ENCODE data around the gene RNF25.

Gene RNF25

GRCh38 chr2:218679119-218679518 lies 7.3 kb upstream of the RNF25 start:
- DNase-seq (ENCODE audit: low read depth), result no peak

- no peak for DNase-seq (ENCODE audit: low read depth)
Observed at GRCh38 chr2:218671097-218671653, 627 bp downstream of the RNF25 start.

- DNase-seq (ENCODE audit: low read depth), result no peak
Observed at GRCh38 chr2:218664653-218665052, 7.1 kb downstream of the RNF25 start.

GRCh38 chr2:218663901-218664300 lies 7.9 kb downstream of the RNF25 start:
- DNase-seq (ENCODE audit: low read depth), result no peak

- no peak for DNase-seq (ENCODE audit: low read depth)
Observed at GRCh38 chr2:218662827-218663226, 9.0 kb downstream of the RNF25 start.

- no peak for DNase-seq (ENCODE audit: low read depth)
Observed at GRCh38 chr2:218662377-218662776, 9.4 kb downstream of the RNF25 start.

GRCh38 chr2:218659988-218660358 lies 11.8 kb downstream of the RNF25 start:
- no peak for DNase-seq (ENCODE audit: low read depth)

- DNase-seq (ENCODE audit: low read depth), result peak; percentile 89
Observed at GRCh38 chr2:218659258-218659987, 12.4 kb downstream of the RNF25 start, which contains the start of the genes BCS1L and ZNF142. BCS1L (plus strand) TSS chr2:218659683; CDS start chr2:218660988, 1,305 bp downstream. ZNF142 (minus strand) TSS chr2:218659623; CDS start chr2:218656429, 3,194 bp downstream.

GRCh38 chr2:218658671-218659257 lies 13.0 kb downstream of the RNF25 start:
- no peak for DNase-seq (ENCODE audit: low read depth)

GRCh38 chr2:218655751-218656150 lies 16.1 kb downstream of the RNF25 start:
- no peak for DNase-seq (ENCODE audit: low read depth)

- no peak for DNase-seq (ENCODE audit: low read depth)
Observed at GRCh38 chr2:218648787-218649100, 23.1 kb downstream of the RNF25 start.

- peak; percentile 35 for DNase-seq (ENCODE audit: low read depth)
Observed at GRCh38 chr2:218648088-218648786, 23.6 kb downstream of the RNF25 start.

GRCh38 chr2:218645126-218645525 lies 26.7 kb downstream of the RNF25 start:
- DNase-seq (ENCODE audit: low read depth), result no peak

GRCh38 chr2:218644721-218645120 lies 27.1 kb downstream of the RNF25 start:
- DNase-seq (ENCODE audit: low read depth), result no peak

GRCh38 chr2:218643751-218644310 lies 28.0 kb downstream of the RNF25 start:
- DNase-seq (ENCODE audit: low read depth), result no peak

GRCh38 chr2:218642786-218643185 lies 29.0 kb downstream of the RNF25 start:
- no peak for DNase-seq (ENCODE audit: low read depth)

- no peak for DNase-seq (ENCODE audit: low read depth)
Observed at GRCh38 chr2:218642121-218642656, 29.6 kb downstream of the RNF25 start.

- no peak for DNase-seq (ENCODE audit: low read depth)
Observed at GRCh38 chr2:218638372-218638771, 33.4 kb downstream of the RNF25 start.

GRCh38 chr2:218635719-218636118 lies 36.1 kb downstream of the RNF25 start:
- no peak for DNase-seq (ENCODE audit: low read depth)

GRCh38 chr2:218631837-218632236 lies 40.0 kb downstream of the RNF25 start:
- DNase-seq (ENCODE audit: low read depth), result no peak

GRCh38 chr2:218627939-218628338 lies 43.9 kb downstream of the RNF25 start:
- no peak for DNase-seq (ENCODE audit: low read depth)

GRCh38 chr2:218626369-218626768 lies 45.4 kb downstream of the RNF25 start:
- no peak for DNase-seq (ENCODE audit: low read depth)
